Muscle layer of duodenum (tissue), 2 donors: Measurements from ENCODE around the gene GEMIN4.
"Not testable (repeated sequence)": the region's sequence is repeated elsewhere in the genome, so short reads cannot be mapped to it uniquely, and the experiment has no call there.

Experiments
- H3K27ac ChIP-seq: one replicate; pipeline ENCODE4 v1.7.0; 2013; ENCODE audit warnings: mild to moderate bottlenecking, low read length
- H3K27me3 ChIP-seq: one replicate; pipeline ENCODE4 v1.7.0; 2013; ENCODE audit warnings: low read depth, mild to moderate bottlenecking, control low read depth, low read length
- H3K36me3 ChIP-seq, 2 donors: one replicate each; pipeline ENCODE4 v1.7.0; 2013; ENCODE audit warnings: low read length in 2 of 2, control low read depth in 1 of 2, mild to moderate bottlenecking in 1 of 2; ENCODE audit not compliant: insufficient read depth in 2 of 2, control insufficient read depth in 1 of 2
- H3K4me1 ChIP-seq, 2 donors: one replicate each; pipeline ENCODE4 v1.7.0; 2013; ENCODE audit warnings: low read length in 2 of 2, mild to moderate bottlenecking in 2 of 2, control low read depth in 1 of 2, moderate library complexity in 1 of 2; ENCODE audit not compliant: insufficient read depth in 2 of 2, control insufficient read depth in 1 of 2
- H3K4me3 ChIP-seq, 2 donors: one replicate each; pipeline ENCODE4 v1.7.0; 2013; ENCODE audit warnings: low read length in 2 of 2, low read depth in 1 of 2, mild to moderate bottlenecking in 1 of 2
- H3K9me3 ChIP-seq, 2 donors: one replicate each; pipeline ENCODE4 v1.7.0; 2013; ENCODE audit warnings: low read length in 2 of 2, control low read depth in 1 of 2, mild to moderate bottlenecking in 1 of 2; ENCODE audit not compliant: control insufficient read depth in 1 of 2
- donor health status: healthy.

GEMIN4 gene

DNA sequence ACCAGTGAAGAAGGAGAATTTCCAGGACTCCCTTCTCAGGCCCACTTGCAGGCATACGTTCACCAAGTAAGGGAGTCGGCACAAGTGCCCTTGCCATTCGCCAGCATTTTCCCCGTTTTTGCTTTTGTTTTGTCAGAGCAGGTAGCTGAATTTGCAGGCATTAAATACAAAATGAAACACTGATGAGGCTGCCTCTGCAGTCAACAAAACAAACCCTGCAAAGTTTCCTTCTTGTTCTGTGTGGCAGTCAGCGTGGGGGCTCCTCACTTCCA, 22.2 kb upstream of the GEMIN4 start:
- Histone ChIP-seq H3K27me3 (no peaks in the 10 kb centered on the region), H3K9me3 (no peaks in the 10 kb centered on the region), H3K4me1 (no peaks in the 10 kb centered on the region), H3K27ac (no peak overlapping the region), H3K36me3 (peaks cover 67 to 69% of the 10 kb centered on the region in 2 donors), H3K4me3 (no peak overlapping the region)

GRCh38 chr17:773467-774312, 21.6 kb upstream of the GEMIN4 start:
- Histone ChIP-seq H3K4me1 (no peaks in the 10 kb centered on the region), H3K9me3 (no peaks in the 10 kb centered on the region), H3K36me3 (peaks cover 73 to 75% of the 10 kb centered on the region in 2 donors)

GRCh38 chr17:773016-773415, 21.0 kb upstream of the GEMIN4 start:
- Histone ChIP-seq H3K4me1 (no peaks in the 10 kb centered on the region), H3K9me3 (no peaks in the 10 kb centered on the region), H3K36me3 (peaks cover 72 to 75% of the 10 kb centered on the region in 2 donors), H3K4me3 (no peak overlapping the region), H3K27ac (no peak overlapping the region), H3K27me3 (no peaks in the 10 kb centered on the region)

More at GRCh38 chr17:773467-774312, 21.6 kb upstream of the GEMIN4 start:
- no peaks in the 10 kb centered on the region for H3K27me3 ChIP-seq
- no peak overlapping the region for H3K27ac ChIP-seq
- H3K4me3 ChIP-seq = no peak overlapping the region

GRCh38 chr17:767076-767475, 15.0 kb upstream of the GEMIN4 start:
- Histone ChIP-seq H3K4me3 (no peak overlapping the region), H3K4me1 (no peaks in the 10 kb centered on the region), H3K27me3 (no peaks in the 10 kb centered on the region), H3K27ac (no peak overlapping the region), H3K9me3 (no peaks in the 10 kb centered on the region), H3K36me3 (peaks cover 47 to 68% of the 10 kb centered on the region in 2 donors)

- H3K27ac ChIP-seq = no peak overlapping the region
Observed at GRCh38 chr17:760371-760770, 8.3 kb upstream of the GEMIN4 start.

GRCh38 chr17:759964-760363, 7.9 kb upstream of the GEMIN4 start:
- Histone ChIP-seq H3K27me3 (no peaks in the 10 kb centered on the region), H3K4me3 (no peak overlapping the region), H3K4me1 (no peaks in the 10 kb centered on the region), H3K9me3 (no peaks in the 10 kb centered on the region), H3K36me3 (peaks cover 33 to 47% of the 10 kb centered on the region in 2 donors), H3K27ac (no peak overlapping the region)

More at GRCh38 chr17:760371-760770, 8.3 kb upstream of the GEMIN4 start:
- Histone ChIP-seq H3K27me3 (no peaks in the 10 kb centered on the region), H3K9me3 (no peaks in the 10 kb centered on the region), H3K4me1 (no peaks in the 10 kb centered on the region), H3K4me3 (no peak overlapping the region), H3K36me3 (peaks cover 36 to 51% of the 10 kb centered on the region in 2 donors)

DNA sequence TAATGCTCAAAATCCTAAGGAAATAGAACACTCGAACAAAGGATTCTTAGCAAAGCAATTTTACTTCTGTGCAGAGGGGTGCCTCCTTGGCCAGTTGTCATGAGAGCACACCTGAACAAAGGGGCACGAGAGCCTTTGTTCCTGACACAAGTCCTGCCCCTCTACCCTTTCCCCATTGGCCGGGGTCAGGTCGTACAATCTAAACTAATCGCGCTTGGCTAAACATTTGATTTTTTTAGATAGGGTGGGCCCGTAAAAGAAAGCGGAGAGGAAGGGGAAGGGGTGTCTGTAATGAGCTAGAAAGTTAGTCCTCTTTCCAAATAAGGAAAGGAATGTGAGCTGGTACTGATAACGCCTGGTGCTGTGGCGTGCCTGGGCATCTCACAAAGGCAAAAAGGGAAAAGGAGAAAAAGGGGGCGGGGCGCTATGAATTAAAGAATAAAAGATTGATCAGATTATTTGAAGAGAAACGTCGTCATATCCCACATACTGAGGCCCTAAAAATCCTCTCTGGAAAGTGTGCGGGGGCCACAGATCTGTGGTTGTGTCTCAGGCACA, 4.0 kb upstream of the GEMIN4 start:
- not testable (repeated sequence) for H3K27ac ChIP-seq, H3K4me1 ChIP-seq, H3K4me3 ChIP-seq, H3K27me3 ChIP-seq, H3K9me3 ChIP-seq
- H3K36me3 ChIP-seq = peaks cover 16 to 25% of the 10 kb centered on the region in 2 donors

DNA sequence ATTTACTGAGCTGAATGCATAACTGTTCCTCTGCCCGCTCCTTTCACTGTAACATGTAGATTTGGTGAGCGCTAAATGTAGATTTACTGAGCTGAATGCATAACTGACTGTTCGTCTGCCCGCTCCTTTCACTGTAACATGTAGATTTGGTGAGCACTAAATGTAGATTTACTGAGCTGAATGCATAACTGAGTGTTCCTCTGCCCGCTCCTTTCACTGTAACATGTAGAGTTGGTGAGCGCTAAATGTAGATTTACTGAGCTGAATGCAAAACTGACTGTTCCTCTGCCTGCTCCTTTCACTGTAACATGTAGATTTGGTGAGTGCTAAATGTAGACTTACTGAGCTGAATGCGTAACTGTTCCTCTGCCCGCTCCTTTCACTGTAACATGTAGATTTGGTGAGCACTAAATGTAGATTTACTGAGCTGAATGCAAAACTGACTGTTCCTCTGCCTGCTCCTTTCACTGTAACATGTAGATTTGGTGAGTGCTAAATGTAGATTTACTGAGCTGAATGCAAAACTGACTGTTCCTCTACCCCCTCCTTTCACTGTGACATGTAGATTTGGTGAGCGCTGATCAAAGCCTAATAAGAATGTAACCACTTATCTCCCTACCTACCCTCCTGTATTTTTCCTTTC, 3.4 kb upstream of the GEMIN4 start:
- Histone ChIP-seq H3K36me3 (peaks cover 11 to 19% of the 10 kb centered on the region in 2 donors), H3K4me1 (peaks cover 0 to 11% of the 10 kb centered on the region in 2 donors)
- H3K27ac ChIP-seq, H3K27me3 ChIP-seq, H3K9me3 ChIP-seq, H3K4me3 ChIP-seq: not testable (repeated sequence)

- no peaks in the 10 kb centered on the region for H3K9me3 ChIP-seq
- peaks cover 0 to 5% of the 10 kb centered on the region in 2 donors for H3K36me3 ChIP-seq
- no peaks in the 10 kb centered on the region for H3K27me3 ChIP-seq
- H3K4me3 ChIP-seq = no peak overlapping the region
- no peak overlapping the region for H3K27ac ChIP-seq
- peaks cover 0 to 11% of the 10 kb centered on the region in 2 donors for H3K4me1 ChIP-seq
Observed at GRCh38 chr17:753418-753817, 1.4 kb upstream of the GEMIN4 start.

GRCh38 chr17:752620-753219, 656 bp upstream of the GEMIN4 start:
- Histone ChIP-seq H3K27me3 (no peaks in the 10 kb centered on the region), H3K4me3 (peak overlapping the region; percentile 79 to 87), H3K9me3 (no peaks in the 10 kb centered on the region), H3K4me1 (peaks cover 0 to 11% of the 10 kb centered on the region in 2 donors), H3K36me3 (peaks cover 0 to 8% of the 10 kb centered on the region in 2 donors), H3K27ac (no peak overlapping the region)

- Histone ChIP-seq H3K4me1 (peaks cover 0 to 11% of the 10 kb centered on the region in 2 donors), H3K36me3 (peaks cover 11 to 17% of the 10 kb centered on the region in 2 donors), H3K4me3 (peak overlapping the region; percentile 79 to 87), H3K27ac (peak overlapping the region; percentile 1), H3K9me3 (no peaks in the 10 kb centered on the region), H3K27me3 (no peaks in the 10 kb centered on the region)
Observed at GRCh38 chr17:751269-752001, 629 bp downstream of the GEMIN4 start.
